Nephron (organoid): Measurements from ENCODE around the gene CDHR2.

Experiments
- H3K27ac Mint-ChIP-seq, 3 experiments: 2 replicates each; pipeline ENCODE4 v1.8.0; 2020; ENCODE audit warnings: mixed read lengths in 3 of 3, mild to moderate bottlenecking in 2 of 3, moderate library complexity in 1 of 3
- H3K27me3 Mint-ChIP-seq: 2 replicates; pipeline ENCODE4 v1.8.0; 2021; ENCODE audit warnings: low read depth, mild to moderate bottlenecking, moderate library complexity, mixed read lengths
- H3K36me3 Mint-ChIP-seq: 2 replicates; pipeline ENCODE4 v1.8.0; 2020; ENCODE audit warnings: low read depth, mixed read lengths
- H3K4me1 Mint-ChIP-seq: 2 replicates; pipeline ENCODE4 v1.8.0; 2020; ENCODE audit warnings: mixed read lengths
- H3K4me3 Mint-ChIP-seq, 3 experiments: 2 replicates each; pipeline ENCODE4 v1.8.0; 2020; ENCODE audit warnings: mild to moderate bottlenecking in 3 of 3, mixed read lengths in 3 of 3, moderate library complexity in 2 of 3
- H3K9me3 Mint-ChIP-seq: 2 replicates; pipeline ENCODE4 v1.8.0; 2020; ENCODE audit warnings: mixed read lengths
- CTCF ChIP-seq, 3 experiments: fragments of 200-600 bp; sonication (generic); IDR thresholded peaks; one replicate each; pipeline ENCODE4 v1.5.0; 2021; ENCODE audit warnings: antibody characterized with exemption in 3 of 3; ENCODE audit not compliant: unreplicated experiment in 3 of 3

Gene CDHR2

DNA sequence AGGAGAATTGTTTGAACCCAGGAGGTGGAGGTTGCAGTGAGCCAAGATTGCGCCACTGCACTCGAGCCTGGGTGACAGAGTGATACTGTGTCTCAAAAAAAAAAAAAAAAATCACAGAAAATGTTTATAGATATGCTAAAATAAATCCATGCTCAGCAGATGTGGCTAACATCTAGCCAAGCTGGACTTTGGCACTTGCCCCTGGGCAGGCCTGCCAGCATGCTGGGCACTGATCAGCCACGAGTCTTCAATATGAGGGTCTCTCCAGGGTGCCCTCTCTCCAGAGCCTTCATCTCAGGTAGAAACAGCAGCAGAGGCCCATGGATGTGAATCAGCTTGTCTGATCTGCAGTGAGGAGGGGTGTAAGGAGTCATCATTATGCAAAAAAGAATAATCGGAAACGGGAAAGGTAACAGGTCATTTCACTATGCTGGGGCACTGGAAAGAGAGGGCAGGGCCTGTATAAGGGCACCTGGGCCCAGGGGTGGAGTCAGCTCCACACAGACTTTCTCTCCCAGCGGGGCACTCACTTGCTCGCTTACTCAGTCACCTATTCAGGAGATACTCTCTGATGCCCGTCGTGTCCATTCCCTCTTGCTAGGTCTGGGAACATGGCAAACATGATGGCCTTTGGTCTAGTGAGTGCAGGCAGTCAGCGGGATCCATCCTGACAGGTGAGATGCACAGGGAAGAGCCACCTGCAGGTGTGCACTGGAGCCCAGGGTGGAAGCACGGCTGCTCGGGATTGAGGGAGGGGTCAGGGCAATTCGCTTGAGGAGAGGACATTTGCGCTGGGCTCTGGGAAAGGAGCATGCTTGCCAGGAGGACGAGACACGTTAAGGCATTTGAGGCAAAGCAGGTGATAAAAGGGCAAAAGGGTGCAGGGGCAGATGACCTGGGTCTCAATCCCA lies 29.1 kb upstream of the CDHR2 start:
- Mint-ChIP-seq H3K27me3 (no peaks in the 10 kb centered on the region), H3K4me3 (no peak overlapping the region), H3K36me3 (no peaks in the 10 kb centered on the region), H3K4me1 (no peaks in the 10 kb centered on the region), H3K9me3 (no peaks in the 10 kb centered on the region), H3K27ac (no peak overlapping the region)
- TF ChIP-seq CTCF (IDR thresholded peaks at IDR 0.05; ENCODE audit: unreplicated experiment in 3 of 3), result no peak

GRCh38 chr5:176521286-176521685 lies 27.9 kb upstream of the CDHR2 start:
- Mint-ChIP-seq H3K27ac (no peak overlapping the region), H3K4me3 (no peak overlapping the region), H3K27me3 (no peaks in the 10 kb centered on the region), H3K9me3 (no peaks in the 10 kb centered on the region), H3K36me3 (peaks cover 6% of the 10 kb centered on the region), H3K4me1 (no peaks in the 10 kb centered on the region)
- TF ChIP-seq CTCF (IDR thresholded peaks at IDR 0.05; ENCODE audit: unreplicated experiment in 3 of 3), result no peak

GRCh38 chr5:176521699-176522263 lies 27.4 kb upstream of the CDHR2 start:
- TF ChIP-seq CTCF (IDR thresholded peaks at IDR 0.05; ENCODE audit: unreplicated experiment in 3 of 3), result no peak
- Mint-ChIP-seq H3K4me3 (no peak overlapping the region), H3K4me1 (no peaks in the 10 kb centered on the region), H3K27me3 (no peaks in the 10 kb centered on the region), H3K27ac (no peak overlapping the region), H3K9me3 (no peaks in the 10 kb centered on the region), H3K36me3 (peaks cover 10% of the 10 kb centered on the region)

DNA sequence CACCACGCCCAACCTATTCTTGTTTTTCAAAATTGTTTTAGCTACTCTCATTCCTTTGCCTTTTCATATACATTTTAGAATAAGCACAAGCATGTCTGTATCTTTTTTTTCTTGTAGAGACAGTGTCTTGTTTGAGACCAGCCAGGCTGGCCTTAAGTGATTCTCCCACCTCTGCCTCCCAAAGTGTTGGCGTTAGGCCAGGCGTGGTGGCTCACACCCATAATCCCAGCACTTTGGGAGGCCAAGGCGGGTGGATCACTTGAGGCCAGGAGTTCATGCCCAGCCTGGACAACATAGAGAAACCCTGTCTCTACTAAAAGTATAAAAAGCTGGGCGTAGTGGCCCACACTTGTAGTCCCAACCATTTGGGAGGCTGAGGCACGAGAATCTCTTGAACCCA lies 25.0 kb upstream of the CDHR2 start:
- Mint-ChIP-seq H3K27me3 (no peaks in the 10 kb centered on the region), H3K27ac (no peak overlapping the region), H3K4me1 (no peaks in the 10 kb centered on the region), H3K4me3 (no peak overlapping the region), H3K36me3 (peaks cover 16% of the 10 kb centered on the region), H3K9me3 (no peaks in the 10 kb centered on the region)
- no peak for TF ChIP-seq CTCF (IDR thresholded peaks at IDR 0.05; ENCODE audit: unreplicated experiment in 3 of 3)

- Mint-ChIP-seq H3K9me3 (no peaks in the 10 kb centered on the region), H3K36me3 (peaks cover 16% of the 10 kb centered on the region), H3K4me3 (no peak overlapping the region), H3K27ac (no peak overlapping the region), H3K4me1 (no peaks in the 10 kb centered on the region), H3K27me3 (no peaks in the 10 kb centered on the region)
- TF ChIP-seq CTCF (IDR thresholded peaks at IDR 0.05; ENCODE audit: unreplicated experiment in 3 of 3), result no peak
Observed at GRCh38 chr5:176524987-176525386, 24.2 kb upstream of the CDHR2 start.
